GM18861 (cell line): ENCODE measurements around the gene ARHGAP27.

Experiments used
- ATAC-seq: cut with Tn5 transposase; IDR thresholded peaks from one replicate; pipeline ENCODE4 v1.9.1; 2021; ENCODE audit not compliant: unreplicated experiment

Gene ARHGAP27

GRCh38 chr17:45431531-45432404 is 902 bp downstream of the ARHGAP27 start:
- ATAC-seq = no peak

- no peak for ATAC-seq
Measured at GRCh38 chr17:45430738-45431530, 1.7 kb downstream of the ARHGAP27 start.

- no peak for ATAC-seq
Measured at GRCh38 chr17:45430006-45430737, 2.5 kb downstream of the ARHGAP27 start.

- no peak for ATAC-seq
Measured at GRCh38 chr17:45429339-45430005, 3.2 kb downstream of the ARHGAP27 start.

- no peak for ATAC-seq
Measured at GRCh38 chr17:45428931-45429338, 3.7 kb downstream of the ARHGAP27 start.

GRCh38 chr17:45428050-45428617 is 4.5 kb downstream of the ARHGAP27 start:
- no peak for ATAC-seq

GRCh38 chr17:45427181-45427835 is 5.4 kb downstream of the ARHGAP27 start:
- no peak for ATAC-seq

- ATAC-seq = no peak
Measured at GRCh38 chr17:45426561-45426960, 6.1 kb downstream of the ARHGAP27 start.

GRCh38 chr17:45425984-45426413 is 6.7 kb downstream of the ARHGAP27 start:
- no peak for ATAC-seq

- ATAC-seq = no peak
Measured at GRCh38 chr17:45425125-45425983, 7.3 kb downstream of the ARHGAP27 start.

GRCh38 chr17:45424769-45425124 is 7.9 kb downstream of the ARHGAP27 start:
- no peak for ATAC-seq

GRCh38 chr17:45423975-45424335 is 8.7 kb downstream of the ARHGAP27 start:
- ATAC-seq = no peak

GRCh38 chr17:45423304-45423974 is 9.2 kb downstream of the ARHGAP27 start:
- ATAC-seq = no peak

- no peak for ATAC-seq
Measured at GRCh38 chr17:45414990-45415881, 17.4 kb downstream of the ARHGAP27 start.

GRCh38 chr17:45413498-45413923 is 19.2 kb downstream of the ARHGAP27 start:
- ATAC-seq = peak; percentile 53

GRCh38 chr17:45411348-45412105 is 21.1 kb downstream of the ARHGAP27 start:
- ATAC-seq = no peak
